Subcutaneous adipose tissue (tissue), 4 donors: Measurements from ENCODE around the gene NFKB1. TPM values are rescaled to one million over a fixed set of nuclear protein-coding genes. Genes with fewer than 3 reads are reported as not detected.

Source experiments
- CTCF ChIP-seq: fragments of 450-650 bp; IDR thresholded peaks from one replicate; pipeline ENCODE4 v1.5.1; 2016; ENCODE audit warnings: low read depth, mild to moderate bottlenecking, control low read depth, antibody characterized with exemption, moderate library complexity
- total RNA-seq, 4 donors: library from RNA; depleted of rRNA; stranded (reverse); fragments of >200 nt; gene quantifications; one replicate each; pipeline ENCODE4 v1.1.0, GENCODE V29; 2016

The NFKB1 gene
- total RNA-seq, 4 donors from 2014 or later, result 30.4 to 35.4 (median 32.6) TPM

GRCh38 chr4:102531462-102531861 lies 30.3 kb downstream of the NFKB1 start:
- TF ChIP-seq CTCF, result no peak

GRCh38 chr4:102533348-102533747 lies 32.2 kb downstream of the NFKB1 start:
- no peak for TF ChIP-seq CTCF

GRCh38 chr4:102533904-102534303 lies 32.7 kb downstream of the NFKB1 start:
- TF ChIP-seq CTCF, result no peak

GRCh38 chr4:102534845-102535244 lies 33.7 kb downstream of the NFKB1 start:
- TF ChIP-seq CTCF, result no peak

GRCh38 chr4:102535398-102536082 lies 34.4 kb downstream of the NFKB1 start:
- no peak for TF ChIP-seq CTCF

GRCh38 chr4:102536768-102537167 lies 35.6 kb downstream of the NFKB1 start:
- TF ChIP-seq CTCF, result no peak

- no peak for TF ChIP-seq CTCF
Observed at GRCh38 chr4:102537269-102537668, 36.1 kb downstream of the NFKB1 start.
